HEK293T (cell line): ENCODE data around the gene ZNF534.

Experiments used
- CTBP1 ChIP-seq: fragments of 450-650 bp; IDR thresholded peaks from 2 replicates; pipeline ENCODE4 v1.6.1; 2016; ENCODE audit warnings: borderline replicate concordance
- FOXA1 ChIP-seq: fragments of 450-650 bp; IDR thresholded peaks from 2 replicates; pipeline ENCODE4 v1.6.1; 2016; ENCODE audit warnings: mild to moderate bottlenecking
- NFRKB ChIP-seq: fragments of 450-650 bp; IDR thresholded peaks from 2 replicates; pipeline ENCODE4 v1.6.1; 2016; ENCODE audit warnings: mild to moderate bottlenecking, moderate library complexity
- SP1 ChIP-seq: fragments of 450-650 bp; IDR thresholded peaks from 2 replicates; pipeline ENCODE4 v1.6.1; 2017

GRCh38 chr19:52398081-52398441 is 30.9 kb upstream of the ZNF534 start:
- TF ChIP-seq FOXA1 (no peak), NFRKB (no peak), SP1 (no peak), CTBP1 (no peak)
